ENCODE data around the gene LINC00237.

The LINC00237 gene

DNA sequence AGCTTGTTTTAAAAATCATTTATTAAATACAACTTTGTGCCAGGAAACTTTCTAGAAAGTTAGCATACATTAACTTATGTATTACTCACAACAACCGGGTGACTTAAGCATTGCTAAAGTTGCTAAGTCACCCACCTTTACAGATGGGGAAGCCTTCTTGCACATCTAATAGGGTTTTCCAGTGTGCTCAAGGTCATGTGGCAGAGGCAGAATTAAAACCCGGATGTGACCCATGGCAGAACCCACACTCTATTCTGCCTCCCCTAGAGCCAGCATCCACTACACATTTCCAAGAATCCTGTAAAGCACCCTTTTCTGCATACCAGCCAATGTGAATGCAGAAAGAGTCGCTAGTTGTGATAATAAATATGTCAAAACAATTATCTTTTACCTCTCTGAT, 13.4 kb downstream of the LINC00237 start:
- FAIRE-seq: no peak

DNA sequence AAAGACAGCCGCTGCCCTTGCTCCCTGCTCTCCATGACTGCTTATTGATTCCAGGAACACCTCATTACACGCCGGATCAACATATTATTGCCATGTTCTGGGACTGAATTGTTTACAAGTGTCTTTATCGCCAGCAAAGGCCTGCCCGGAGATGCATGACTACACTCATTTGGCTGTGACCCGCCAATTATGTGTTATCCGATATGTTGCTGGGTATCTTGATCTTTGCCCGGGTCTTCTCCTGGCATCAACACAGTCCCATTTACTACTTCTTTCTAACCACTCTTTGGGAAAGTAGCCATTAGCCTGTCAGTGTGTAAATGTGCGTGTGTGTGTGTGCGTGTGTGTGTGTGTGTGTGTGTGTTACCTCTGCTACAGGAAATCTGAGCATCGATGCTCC, 15.4 kb downstream of the LINC00237 start:
- FAIRE-seq: no peak

DNA sequence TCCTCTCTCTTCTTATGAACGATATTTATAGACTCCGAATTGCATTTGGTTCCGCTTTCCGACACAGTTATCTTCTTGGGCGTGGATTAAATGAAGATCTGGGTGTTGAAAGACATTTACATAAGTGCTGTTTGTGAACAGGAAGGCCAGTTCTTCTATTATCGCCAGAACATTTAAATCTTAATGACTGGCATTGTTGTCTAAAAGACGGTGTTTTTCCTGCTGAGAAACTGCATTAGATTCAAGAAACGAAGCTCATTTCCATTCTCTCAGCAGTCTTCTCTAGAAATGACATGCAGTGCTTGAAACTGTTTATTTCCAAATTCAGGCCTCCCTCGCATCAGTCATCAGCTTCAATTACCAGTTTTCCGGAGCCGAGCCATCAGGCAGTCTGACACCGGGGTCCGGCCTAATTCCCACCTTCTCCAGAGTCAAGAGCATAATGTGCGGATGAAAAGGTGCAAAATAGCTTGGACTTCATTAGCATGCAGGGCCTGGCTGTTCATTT, 16.0 kb downstream of the LINC00237 start:
- no peak for FAIRE-seq

DNA sequence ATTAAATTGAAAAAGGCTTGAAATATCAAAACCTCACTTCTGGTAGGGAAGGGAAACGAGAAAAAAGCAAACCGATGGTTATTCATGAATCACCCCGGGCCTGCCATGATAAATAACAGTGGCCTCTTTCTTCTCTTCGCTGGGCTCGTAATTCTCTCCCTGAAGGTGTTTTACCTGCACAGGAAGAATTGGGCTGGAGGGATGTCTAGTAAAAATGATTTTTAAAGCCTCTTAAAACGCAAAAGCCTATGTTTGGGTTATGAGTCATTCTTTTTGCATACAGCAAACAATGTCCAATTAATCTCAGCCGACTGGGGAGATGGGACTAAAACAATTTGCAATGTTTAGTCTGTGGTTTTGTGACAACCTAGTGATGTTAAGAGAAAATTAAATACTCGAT, 16.8 kb downstream of the LINC00237 start:
- FAIRE-seq: no peak

DNA sequence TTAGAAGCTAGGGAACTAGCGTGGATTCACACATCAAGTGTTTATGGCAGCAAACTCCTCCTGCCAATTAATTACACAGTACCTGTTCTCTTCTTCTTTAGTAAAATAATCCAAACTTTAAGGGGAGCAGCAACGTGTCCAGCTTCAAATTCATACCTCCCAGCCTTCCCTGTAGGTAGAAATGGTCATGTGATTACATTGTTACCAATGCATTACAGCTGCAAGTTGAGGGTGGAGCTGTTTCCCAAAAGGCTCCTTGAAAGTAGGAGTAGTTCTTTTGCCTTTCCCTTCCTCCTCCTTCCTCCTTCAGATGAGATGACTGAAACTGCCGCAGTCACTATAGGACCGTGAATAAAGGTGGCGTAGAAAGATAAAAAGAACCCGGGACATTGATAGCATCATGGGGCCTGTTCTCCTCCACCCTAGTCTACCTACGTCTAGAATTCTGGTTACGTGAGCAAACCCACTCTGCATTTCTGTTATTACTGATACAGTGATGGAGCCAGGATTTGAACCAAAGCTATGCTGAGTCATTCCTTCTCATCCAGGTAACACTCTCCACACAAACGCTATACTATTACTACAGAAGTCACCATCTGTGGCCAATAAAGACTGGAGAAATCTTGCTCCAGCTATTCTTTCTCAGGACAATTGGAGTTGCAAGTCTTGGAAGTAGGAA, 18.2 kb downstream of the LINC00237 start:
- FAIRE-seq: no peak

DNA sequence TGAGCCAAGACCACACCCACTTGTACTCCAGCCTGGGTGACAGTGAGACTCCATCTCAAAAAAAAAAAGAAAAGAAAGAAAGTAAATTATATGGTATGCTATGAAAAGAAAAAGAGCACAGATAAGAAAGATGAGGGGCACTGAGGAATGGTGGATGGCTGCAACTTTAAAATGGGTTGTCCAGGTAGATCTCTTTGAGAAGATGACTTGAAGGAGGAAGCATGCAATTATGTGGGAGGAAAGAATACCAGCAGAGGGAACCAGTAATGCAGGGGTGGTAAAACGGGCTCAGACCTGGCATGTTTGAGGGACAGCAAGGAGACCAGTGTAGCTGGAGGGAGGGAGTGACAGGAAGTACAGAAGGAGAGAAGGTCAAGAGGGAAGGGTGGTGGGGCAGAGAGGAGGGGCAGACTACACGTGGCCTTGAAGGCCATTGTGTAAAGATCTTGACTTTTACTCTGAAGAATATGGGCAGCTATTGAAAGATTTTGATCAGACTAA, 22.3 kb downstream of the LINC00237 start:
- FAIRE-seq: no peak

DNA sequence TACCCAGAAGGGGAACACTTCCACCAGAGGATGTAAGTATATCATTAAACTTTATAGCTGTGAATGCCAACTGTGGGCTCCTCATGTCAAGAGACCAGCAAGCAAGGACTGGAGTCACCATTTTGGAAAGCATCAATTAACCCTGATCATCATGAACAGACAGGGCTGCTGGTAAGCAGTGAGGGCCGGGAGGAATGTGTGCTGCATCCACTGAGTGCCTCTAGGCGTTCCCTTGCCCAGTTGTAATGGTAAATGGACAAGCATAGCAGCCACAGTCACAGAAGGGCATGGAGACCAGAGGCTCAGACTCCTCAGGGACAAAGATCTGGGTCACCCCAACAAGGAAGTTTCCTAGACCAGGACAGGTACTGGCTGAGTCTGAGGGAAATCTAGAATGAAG, 23.6 kb downstream of the LINC00237 start:
- FAIRE-seq: no peak

DNA sequence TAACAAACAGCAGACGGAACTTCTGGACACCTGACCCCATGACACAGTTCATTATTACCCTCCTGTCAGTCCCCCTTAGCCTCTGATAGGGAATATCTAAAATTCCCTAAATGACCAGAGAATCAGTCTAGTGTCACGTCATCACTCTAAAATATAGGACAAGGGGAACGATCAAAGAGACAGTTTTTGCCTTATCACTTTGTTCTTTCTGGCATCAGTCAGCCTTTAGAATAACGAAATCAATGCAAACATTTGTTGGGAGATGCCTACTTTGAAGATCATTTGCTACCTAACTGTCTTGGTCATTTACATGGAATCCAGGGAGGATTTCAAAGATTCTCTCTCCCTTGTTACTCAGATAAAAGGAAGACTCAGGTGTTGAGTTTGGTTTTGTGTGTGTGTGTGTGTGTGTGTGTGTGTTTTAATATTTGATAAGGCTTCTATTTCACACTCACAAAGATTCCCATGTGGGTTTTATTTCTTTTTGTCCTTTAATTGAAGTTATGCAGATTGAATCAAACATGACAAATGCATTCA, 28.3 kb downstream of the LINC00237 start:
- no peak for FAIRE-seq

DNA sequence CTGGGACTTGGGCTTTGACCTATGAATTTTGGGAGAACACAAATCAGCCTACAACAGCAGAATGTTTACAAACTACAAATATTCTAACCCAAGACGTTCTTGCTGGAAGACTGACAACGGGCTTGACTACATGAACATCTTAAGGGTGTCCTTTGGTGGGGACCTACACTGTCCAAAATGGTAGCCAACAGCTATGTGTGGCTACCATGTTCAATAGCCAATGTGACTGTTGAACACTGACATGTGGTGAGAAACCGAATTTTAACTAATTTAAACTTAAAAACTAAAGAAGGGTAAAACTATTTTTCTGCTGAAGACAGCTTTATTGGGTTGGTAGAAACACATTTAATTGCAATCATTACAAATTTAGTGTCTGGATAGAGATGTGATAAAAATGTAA, 30.1 kb downstream of the LINC00237 start:
- no peak for FAIRE-seq

DNA sequence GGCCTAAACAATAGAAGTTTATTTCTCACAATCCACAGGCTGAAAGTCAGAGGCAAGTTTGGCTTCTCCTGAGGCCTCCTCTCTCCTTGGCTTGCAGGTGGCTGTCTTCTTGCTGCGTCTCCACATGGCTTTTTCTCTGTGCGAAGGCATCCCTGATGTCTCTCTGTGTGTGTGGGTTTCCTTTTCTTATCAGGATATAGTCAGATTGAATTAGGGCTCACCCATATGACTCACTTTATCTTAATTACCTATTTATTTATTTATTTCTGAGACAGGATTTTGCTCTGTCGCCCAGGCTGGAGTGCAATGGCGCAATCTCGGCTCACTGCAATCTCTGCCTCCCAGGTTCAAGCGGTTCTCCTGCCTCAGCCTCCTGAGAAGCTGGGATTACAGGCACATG, 30.7 kb downstream of the LINC00237 start:
- FAIRE-seq: no peak

DNA sequence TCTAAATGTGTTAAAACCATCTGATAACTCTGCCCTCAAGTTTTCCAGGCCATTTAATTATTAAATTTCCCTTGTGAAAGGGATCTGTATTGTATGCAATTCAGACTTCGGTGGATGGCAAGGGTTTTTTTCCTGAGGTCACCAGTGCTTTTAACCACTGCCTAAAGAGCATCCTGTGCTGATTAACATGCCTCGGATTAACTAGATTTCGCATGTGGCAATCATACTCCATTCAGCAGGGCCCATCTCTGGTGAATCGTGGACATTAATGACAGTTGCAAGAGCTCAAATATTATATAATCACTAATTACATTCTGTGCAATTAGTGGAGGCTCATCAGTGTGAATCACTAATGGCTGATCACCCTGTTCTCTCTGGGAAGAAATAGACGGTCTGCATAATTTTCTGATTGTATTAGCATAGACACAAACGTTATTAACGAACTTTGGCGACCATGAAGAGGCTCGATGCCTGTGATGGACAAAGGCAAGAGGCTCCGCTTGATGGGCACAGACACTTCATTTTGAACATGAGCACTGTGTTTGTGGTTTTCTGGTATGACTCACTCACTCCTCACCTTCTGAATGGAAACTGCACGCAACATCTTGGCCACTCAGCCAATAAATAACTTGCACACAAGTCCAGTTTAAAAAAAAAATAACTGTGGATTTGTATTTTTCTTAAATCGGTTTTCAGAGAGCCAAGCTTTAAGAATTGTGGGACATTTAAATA, 31.4 kb downstream of the LINC00237 start:
- no peak for FAIRE-seq

DNA sequence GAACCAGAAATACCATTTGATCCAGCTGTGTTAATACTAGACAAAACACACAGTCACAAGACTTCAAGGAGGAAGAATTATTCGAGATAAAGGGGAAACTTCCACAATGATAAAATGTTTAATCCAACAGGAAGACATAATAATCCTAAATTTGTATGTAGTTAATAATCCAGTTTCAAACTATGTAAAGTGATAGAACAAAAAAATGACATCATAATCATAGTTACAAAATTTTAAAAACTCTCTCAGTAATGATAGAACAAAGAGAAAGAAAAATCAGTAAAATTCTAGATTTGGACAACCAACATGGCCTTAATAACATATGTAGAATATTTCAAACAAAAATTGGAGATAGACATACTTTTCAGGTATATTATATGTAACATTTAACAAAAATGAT, 38.9 kb downstream of the LINC00237 start:
- peak; percentile 60 for FAIRE-seq

DNA sequence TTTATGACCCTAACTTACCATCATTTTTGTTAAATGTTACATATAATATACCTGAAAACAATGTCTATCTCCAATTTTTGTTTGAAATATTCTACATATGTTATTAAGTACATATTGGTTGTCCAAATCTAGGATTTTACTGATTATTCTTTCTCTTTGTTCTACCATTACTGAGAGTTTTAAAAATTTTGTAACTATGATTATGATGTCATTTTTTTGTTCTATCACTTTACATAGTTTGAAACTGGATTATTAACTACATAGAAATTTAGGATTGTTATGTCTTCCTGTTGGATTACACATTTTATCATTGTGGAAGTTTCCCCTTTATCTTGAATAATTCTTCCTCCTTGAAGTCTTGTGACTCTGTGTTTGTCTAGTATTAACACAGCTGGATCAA, 41.2 kb downstream of the LINC00237 start:
- FAIRE-seq: no peak

DNA sequence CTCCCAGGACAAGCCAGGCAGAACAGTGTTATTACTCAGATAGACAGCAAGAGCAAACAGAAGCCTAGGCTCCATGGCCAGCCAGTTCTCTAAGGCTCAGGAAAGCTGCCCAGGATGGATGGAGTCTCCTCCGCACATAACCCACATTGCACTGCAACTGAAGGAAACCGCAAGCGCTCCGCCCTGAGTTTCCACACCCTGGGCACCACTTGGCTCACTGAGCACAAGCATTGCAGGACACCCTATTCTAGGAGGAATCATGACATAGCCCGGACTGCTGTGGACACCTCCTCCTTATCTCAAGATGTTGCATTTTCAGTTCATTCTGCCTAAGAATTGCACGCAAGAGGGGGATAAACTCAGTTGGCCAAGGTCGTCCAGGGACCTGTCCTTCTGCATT, 42.9 kb downstream of the LINC00237 start:
- FAIRE-seq: no peak

DNA sequence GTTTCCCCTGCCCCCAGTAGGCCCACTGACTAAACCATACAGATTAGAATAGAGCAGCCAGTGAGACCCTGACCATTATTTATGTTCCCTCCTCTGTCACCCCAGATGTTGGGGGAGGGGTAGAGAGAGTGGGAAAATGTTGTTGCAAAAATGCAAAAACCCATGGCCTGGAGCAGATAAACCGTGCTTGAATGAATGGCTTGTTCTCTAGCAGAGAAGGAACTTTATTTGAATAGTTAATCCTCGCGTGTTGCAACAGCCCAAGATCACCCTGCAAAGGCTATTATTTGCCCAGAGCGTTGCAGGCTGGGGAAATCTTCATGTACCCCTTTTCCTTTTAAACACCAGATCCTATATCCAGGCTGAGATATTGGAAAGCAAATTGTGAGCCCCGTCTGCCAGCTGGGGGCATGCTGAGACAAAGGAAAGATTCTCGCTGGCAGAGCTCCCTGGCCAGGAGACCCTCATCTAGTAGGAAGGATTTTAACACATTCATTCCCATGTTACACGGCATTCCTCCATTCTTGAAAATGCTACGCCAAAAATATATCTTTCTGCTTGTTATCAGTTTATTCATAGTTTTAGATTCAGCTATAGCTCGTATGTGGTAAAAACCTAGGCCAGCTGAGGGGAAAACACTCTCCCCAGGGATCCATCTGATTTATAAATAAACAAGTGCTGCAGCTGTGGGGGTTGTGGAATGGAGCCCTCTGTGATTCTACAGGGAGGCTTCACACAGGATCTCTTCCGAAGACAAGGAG, 53.0 kb downstream of the LINC00237 start:
- FAIRE-seq: no peak

DNA sequence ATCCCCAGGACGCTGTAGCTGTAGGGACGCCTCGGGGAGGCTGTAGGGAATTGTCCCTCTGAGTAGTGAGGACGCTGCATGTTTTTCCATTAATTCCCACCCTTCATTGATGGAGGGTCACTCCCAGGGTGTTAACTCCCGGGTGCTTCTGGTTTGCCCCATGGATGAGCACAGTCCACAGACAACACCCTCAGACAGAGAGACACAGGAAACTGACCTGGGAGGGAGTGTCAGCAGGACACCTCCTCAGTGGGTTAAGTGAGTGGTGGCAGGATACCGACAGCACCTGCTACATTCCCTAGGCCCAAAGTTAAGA, 53.5 kb downstream of the LINC00237 start:
- FAIRE-seq: no peak

DNA sequence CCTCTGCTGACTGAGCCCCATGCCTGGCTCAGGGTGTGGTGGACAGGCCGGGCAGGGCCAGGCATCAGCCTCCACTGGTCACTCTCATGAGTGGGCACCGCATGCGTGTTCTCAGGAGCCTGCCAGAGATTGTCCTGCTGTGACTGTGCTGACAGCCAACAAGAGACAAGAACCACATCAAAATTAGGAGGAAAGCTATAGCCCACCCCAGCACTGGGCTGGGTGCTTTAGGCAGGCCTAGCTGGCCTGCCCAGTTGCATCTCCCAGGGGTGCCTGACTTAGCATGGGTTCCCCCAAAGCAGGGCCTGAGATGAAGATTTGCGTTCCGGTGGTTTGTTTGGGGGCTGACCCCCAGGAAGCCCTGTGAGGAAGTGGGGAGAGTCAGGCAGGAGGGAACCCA, 53.9 kb downstream of the LINC00237 start:
- FAIRE-seq: no peak

DNA sequence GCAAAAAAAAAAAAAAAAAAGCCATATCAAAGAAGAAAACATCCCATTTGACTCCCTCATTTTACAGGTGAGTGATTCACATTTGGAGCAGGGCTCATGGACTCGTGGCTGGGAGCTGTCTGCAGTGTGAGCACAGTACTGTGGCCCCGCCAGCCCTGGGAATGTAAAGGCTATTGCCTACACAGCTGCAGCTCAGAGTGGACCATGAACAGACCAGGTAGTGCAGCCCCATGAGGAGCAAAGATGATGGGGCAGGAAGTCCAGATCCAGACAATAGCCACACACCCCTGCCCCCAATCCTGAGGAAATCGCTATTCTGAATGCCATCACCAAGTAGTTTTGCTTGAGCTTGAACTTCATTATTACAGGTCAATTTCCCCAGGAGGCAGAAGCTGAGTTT, 55.4 kb downstream of the LINC00237 start:
- FAIRE-seq: no peak

DNA sequence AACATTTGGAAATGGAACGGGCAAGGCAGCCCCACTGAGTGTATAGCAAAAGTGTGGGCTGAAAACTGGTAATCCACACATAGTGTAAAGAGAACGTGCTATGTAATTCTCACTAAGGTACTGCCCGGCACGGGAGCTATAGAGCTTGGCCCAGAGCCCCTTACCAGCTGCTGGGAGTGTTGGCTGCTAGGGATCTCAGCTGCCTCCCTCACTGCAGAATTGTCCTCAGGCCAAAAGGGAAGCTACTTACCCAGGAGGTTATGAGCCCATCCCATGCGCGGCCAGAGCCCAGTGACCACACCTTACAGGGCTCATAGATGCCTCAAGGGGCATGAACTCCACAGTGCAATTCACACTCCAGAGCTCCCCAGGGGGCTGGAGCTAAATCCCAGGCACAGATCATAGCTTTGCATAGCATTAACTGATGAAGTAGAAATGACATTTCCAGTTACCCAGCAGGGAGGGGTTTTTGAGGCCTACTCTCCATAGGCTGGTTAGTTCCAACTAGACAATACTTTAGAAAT, 56.8 kb downstream of the LINC00237 start:
- FAIRE-seq: no peak

DNA sequence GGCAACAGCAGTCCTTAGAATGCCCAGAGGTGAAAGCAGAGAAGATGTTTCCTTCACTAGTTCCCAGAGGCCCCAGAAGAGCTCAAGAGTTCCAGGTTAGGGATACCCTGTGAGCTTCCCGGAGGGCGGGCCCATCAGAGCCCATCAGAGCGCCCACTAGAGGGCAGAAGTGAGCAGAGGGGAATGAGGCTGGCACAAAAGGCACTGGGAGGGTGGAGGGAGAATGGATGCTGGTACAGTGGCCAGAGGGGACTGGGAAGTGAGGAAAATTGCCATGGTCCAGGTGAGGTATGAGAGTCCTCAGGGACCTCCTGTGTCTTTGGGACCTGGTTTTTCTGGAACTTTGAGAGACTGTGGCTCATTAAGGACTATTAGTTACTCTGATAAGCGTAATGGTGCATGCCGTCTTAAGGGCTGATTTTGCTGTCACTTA, 57.3 kb downstream of the LINC00237 start:
- FAIRE-seq: no peak

DNA sequence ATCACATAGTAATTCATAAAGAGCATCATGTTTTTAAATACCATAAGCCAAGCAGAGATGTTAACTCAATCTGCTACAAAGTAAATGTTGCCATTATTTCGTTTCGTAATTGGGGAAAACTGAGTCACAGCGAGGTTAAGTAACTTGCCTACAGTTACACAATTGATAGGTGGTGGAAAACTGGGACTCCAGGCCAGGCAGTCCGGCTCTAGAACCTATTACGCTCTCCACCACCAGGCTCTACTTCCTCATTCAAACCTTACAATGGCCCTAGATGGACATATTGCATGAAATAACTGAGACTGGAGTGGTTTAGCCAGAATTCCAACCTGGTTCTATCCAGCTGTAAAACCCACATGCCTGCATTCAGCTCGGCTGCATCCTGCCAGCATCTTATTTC, 58.2 kb downstream of the LINC00237 start:
- FAIRE-seq: no peak

DNA sequence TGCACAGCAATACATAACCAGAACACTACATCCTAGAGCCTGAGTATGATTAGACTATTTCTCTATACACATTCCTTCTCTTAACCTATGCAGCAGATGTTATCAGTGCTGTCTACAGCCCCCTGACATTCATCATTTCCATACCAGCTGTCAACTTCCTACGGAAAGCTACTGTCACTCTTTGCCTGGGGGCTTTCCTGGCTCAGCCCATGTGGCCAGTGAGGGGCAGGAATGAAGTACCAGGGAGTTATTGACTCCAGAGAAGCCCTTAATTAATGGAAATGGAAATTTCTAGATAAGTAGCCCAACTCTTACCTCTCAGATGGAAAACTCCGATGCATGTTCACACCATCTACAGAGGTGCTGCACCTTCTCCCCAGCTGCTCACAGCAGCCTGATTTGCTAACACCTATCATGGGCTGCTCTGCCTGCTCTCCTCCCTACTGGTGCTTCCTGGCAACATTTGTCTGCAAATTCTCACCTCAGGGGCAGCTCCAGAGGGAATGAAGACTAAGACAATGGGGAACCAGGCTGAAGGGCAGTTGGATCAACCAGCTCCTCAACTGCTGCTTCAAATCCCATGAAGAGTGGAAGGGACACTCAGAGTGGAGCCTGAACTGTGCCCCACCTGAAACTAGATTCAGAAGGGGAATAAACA, 59.6 kb downstream of the LINC00237 start:
- no peak for FAIRE-seq

Data from colon (tissue), 2 donors.